Measurements from ENCODE around the gene YBX3.

DNA sequence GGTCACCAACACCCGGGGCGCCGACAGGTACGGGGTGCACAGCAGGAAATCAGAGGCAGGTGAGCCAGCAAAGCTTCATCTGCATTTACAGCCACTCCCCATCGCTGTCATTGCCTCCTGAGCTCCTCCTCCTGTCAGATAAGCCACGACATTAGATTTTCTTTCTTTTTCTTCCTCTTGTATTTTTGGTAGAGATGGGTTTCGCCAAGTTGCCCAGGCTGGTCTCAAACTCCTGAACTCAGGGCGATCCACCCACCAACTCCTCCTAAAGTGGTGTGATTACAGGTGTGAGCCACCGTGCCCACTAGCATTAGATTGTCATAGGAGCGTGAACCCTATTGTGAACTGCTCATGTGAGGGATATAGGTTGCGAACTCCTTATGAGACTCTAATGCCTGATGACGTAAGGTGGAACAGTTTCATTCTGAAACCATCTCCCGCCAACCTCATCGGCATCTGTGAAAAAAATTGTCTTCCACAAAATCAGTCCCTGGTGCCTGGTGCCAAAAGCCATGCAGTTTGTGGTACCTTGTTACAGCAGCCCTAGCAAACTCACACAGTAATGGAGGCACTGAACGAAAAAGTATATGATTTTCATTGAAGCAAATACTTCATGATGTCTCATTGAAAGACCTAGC lies 50.8 kb downstream of the YBX3 start:
- TF ChIP-seq POLR2A (IDR thresholded peaks at IDR 0.05) = no peak
- TF ChIP-seq, protein P1, sequence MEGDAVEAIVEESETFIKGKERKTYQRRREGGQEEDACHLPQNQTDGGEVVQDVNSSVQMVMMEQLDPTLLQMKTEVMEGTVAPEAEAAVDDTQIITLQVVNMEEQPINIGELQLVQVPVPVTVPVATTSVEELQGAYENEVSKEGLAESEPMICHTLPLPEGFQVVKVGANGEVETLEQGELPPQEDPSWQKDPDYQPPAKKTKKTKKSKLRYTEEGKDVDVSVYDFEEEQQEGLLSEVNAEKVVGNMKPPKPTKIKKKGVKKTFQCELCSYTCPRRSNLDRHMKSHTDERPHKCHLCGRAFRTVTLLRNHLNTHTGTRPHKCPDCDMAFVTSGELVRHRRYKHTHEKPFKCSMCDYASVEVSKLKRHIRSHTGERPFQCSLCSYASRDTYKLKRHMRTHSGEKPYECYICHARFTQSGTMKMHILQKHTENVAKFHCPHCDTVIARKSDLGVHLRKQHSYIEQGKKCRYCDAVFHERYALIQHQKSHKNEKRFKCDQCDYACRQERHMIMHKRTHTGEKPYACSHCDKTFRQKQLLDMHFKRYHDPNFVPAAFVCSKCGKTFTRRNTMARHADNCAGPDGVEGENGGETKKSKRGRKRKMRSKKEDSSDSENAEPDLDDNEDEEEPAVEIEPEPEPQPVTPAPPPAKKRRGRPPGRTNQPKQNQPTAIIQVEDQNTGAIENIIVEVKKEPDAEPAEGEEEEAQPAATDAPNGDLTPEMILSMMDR (IDR thresholded peaks at IDR 0.05) = no peak

Measured in right lobe of liver (tissue), 4 donors.